ENCODE results near the gene POLN.

Gene POLN

DNA sequence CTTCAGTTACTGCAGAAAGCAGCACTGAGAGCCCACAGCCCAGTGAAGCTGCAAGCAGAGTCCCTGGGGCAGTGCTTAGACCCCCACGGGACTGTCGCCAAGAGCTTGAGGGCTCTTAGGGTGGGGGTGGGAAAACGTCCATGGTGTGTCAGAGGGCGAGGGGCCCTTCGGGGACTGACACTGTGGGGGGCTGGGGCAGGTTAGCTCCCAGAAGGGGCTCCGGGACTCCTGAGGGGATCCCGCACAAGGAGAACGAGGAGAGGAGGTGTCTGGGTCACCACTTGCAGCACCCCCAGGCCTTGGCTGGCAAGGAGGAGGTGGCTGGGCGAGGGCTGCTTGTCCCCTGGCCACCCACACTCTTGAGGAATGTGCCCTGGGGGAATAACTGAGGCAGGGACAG is 162.0 kb downstream of the POLN start:
- DNase-seq: no peak

DNA sequence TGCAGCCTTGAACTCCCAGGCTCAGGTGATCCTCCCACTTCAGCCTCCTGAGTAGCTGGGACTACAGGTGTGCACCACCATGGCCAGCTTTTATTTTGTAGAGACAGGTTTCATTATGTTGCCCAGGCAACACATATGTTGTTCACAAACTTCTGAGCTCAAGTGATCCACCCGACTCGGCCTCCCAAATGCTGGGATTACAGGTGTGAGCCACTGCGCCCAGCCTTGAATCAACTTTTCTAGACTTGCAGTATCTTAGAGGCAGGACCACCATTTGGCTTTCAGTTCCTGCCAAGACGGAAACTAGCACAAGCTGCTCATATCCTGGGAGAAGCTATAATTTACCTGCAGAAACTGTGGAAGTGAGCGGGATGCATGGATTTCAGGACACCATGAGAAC is 162.9 kb downstream of the POLN start:
- no peak for DNase-seq

DNA sequence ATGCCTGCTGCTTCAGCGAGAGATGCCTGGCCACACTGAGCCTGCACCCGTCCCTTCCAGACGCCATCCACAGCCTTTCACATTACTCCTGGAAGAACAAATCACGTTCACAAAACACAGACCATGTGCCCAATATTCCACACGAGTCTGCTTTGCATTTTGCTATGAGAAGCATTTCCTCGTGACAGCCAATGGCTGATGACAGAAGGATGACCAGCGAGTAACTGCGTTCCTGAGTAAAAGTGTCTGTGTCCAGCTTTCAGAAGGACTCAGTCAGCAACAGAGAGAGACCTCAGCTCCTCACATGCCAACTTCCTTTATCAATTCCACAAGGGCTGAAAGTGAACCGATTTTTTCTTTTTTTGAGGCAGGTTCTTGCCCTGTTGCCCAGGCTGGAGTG is 163.3 kb downstream of the POLN start:
- no peak for DNase-seq

DNA sequence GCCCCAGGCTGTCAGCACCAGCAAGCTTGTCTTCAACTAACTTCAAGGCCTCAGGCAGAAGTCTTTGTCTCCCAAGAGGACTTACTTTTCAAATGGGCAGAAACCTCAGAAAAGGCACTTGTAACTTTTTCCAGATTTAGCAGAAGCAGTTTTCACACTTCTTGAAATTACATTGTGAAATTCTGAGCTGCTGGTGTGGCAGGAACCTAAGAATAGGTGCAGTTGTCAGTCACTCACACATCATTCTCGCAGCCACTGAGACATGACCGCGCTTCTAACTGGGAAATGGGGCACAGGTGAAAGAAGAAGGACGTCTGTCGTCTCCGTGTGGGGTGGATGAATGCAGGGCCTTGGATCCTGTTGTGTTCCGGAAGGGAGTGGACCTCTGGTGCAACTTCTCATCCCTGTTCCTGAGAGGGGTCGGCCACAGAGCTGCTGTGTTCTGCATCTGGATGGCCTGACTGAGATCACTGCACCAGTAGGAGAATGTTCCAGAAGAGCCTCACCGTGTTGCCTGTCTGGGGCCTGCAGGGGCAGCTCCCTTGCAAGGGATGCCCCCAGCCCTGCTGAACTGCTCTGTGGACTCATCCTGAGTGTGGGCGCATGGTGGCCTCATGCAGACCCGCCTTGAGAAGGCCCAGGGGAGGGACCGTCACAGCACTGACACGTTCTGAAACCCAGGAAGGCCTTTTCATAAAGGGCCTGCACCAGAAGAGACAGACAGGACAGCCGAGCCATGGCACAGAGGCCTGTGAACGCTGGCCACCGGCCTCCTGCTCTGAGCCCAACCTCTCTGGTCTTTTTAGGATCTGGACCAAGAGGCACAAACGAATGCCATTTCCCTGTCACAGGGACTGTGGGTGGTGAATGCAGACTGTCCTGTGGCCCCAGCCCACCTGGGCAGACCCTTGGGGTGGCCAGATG is 164.1 kb downstream of the POLN start:
- no peak for DNase-seq

DNA sequence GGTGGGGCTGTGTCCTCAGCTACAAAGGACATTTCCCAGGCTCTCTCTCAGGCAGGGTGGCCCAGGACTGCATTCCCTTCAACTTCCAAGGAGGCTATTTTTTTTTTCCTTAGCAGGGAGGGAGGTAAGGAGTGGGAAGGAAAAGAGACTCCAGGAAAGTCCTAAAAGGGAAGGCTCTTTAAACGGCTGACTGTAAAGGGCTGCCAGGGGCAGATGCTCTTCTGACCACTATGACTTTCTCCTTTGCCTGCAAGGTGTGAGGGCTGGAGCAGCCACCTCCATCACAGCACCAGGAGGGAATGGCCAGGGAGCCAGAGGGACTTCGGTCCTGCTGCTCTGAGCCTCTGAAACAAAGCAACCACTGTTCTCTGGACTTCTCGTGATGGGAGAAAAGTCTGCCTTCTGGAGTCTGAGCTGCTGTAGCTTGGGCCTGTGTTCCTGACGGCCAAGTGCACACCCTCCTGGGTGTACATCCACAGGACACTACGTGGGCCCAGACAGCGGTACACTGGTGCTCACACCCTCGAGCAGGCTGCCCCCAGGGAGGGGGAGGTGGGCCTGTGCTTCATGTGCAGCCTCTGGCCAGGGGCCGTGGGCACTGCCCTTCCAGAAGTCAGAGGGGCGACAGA is 164.9 kb downstream of the POLN start:
- DNase-seq: no peak

DNA sequence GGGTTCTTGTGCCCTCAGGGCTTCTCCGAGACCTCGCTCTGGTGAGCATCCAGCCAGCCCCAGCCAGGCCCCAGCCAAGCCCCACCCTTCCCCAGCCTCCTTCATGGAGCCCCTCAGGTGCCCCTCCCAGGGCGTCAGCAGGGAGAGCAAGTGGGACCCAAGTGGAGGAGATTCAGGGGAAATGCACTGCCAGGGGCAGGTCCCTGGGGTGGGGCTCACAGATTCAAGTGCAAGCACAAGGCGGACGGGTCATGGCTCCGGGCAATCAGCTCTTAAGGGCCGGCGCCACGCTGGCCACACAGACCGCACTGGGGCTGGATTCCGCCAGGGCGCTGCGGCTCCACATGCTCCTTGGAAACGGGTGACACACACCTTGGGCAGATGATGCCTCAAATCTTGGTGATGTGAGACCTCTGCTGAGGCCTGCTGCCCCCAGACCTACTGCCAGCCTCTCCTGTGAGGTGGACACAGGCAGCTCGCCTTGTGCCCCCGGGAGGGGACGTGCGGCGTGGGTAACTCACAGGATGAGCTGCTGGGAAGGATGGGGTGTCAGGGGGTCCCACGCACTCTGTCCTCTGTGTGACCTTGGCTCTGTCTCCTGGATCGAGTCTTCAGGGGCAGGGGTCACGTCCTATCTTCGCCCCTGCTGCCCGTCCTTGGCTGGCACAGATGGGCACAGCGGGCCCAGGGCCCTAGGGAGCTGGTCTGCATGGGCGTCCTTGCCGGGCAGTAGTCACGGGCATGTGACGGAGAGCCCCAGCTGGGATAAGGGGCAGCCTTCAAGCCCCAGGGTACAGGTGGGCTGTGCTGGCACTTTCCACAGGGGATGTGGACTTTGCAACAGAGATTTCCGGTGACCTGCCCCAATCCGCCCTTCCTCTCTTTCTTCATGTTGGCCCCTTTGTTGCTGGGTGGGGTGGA is 165.7 kb downstream of the POLN start:
- DNase-seq: no peak

DNA sequence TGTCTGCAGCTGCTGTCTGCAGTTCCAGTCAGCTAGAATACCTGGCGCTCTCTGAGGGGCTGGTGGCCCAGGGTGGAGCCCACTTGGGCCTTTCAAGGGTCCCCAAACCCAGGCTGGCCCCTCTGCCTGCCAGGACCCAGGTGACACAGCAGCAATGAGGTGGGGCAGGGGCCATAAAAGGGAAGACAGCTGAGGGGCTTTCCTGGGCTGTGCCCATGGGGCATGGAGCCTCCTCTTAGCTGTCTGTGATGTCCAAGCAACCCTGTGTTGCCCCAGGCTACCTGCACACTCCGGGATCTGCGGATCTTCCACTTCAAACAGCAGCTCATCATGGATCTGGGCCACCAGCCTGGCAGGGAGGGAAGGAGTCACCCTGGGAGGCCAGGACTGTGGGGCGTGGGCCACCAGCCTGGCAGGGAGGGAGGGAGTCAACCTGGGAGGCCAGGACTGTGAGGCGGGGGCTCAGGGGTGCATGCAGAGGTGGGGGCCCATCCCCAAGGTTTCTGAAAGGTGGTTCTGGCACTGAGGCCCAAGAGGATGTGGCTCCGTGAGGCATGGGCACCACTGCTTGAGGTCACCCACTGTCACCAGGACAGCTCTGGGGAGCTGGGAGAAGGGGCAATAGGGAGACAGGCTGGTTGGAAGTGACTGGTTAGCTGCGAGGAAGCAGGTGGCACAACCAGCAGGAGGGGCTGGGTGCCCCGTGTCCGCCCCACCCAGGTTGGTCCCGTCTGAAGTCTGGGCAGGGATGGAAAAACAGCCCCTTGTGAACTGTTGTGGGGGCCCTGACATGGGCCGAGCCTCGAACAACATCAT is 166.5 kb downstream of the POLN start:
- no peak for DNase-seq

DNA sequence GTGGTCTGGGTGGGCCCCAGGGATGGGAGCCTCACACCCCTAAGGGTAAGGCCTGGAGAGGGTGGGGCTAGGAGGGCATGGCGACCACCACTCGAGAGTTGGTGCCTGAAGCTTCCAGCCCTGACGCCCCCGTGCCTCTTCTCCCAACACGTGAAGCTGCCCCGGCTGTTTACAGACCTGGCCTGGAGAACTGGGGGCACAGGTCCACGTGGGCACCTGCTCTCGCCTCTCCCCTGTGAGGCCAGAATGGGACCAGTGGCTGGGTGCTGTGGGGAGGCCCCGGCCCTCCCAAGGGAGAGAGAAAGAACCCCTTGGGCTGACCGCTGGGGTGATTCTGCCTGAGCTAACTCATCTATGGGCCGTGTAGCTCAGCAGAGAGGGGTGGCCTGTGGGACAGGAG is 167.3 kb downstream of the POLN start:
- no peak for DNase-seq

DNA sequence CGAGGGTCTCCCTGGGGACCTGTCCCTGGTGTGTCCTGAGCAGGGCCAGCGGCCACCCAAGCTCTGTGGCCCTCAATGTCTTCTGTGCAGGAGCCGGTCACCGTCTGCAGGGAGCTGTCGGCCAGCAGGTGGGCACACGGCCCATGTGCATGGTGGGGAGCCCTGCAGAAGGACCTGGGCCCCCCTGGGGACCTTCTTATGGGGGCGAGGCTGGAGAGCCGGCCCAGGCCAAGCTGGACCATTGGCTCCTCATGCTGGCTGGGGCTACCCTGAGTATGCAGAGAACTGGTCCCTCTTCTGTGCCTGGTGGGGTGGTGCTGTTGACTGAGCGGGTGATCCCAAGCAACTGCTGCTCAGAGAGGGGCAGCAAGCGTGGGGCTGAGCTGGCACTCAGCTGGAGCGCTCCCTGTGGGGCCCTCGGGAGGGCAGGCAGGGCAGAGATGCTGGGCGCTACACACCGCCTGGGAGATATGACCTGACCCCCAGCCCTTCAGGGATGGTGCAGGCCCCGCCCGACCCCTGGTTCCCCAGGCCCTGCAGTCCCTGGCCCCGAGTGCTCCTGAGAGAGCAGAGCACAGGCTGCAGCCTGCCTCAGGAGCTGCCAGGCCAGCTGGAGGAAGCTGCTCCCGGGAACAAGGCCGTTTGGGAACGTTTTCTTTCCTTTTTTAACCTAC is 168.0 kb downstream of the POLN start:
- DNase-seq: no peak

DNA sequence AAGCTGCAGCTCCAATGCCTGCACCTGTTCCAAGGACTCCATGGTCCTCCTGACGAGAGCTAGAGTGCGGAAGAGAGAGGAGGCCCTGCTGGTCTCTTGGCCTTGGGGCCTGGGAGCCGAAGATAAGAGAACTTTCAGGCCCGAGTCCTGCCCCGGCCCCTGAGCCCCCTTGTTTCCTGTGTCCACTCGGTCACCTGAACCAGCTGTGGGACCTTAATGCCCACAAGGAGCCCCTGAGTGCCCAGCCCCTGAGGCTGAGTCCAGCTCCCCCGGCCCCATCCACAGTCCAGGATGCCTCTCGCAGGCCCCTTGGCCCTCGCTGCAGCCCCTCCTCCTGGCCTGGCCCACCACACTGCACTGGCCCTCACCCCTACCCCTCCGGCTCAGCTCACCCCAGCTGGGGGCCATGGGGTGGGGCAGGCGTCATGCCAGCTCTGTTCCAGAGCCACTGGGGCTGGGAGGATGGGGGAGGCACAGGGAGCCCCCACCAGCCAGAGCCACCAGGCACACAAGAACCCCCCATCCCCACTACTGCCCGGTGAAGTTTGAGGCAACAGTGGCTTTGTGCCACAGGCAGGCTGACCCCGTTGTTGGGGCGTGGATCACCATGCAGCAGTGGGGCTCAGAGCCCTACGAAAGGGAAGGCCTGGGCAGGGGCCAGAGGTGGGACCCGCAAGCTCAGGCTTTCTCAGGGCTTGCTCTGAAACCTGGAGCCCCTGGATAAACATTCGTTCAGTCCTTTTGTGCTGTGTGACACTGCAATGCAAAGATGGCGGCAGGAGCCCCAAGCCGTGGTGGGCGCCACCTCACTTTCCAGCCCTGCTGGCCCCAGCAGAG is 168.7 kb downstream of the POLN start:
- no peak for DNase-seq

DNA sequence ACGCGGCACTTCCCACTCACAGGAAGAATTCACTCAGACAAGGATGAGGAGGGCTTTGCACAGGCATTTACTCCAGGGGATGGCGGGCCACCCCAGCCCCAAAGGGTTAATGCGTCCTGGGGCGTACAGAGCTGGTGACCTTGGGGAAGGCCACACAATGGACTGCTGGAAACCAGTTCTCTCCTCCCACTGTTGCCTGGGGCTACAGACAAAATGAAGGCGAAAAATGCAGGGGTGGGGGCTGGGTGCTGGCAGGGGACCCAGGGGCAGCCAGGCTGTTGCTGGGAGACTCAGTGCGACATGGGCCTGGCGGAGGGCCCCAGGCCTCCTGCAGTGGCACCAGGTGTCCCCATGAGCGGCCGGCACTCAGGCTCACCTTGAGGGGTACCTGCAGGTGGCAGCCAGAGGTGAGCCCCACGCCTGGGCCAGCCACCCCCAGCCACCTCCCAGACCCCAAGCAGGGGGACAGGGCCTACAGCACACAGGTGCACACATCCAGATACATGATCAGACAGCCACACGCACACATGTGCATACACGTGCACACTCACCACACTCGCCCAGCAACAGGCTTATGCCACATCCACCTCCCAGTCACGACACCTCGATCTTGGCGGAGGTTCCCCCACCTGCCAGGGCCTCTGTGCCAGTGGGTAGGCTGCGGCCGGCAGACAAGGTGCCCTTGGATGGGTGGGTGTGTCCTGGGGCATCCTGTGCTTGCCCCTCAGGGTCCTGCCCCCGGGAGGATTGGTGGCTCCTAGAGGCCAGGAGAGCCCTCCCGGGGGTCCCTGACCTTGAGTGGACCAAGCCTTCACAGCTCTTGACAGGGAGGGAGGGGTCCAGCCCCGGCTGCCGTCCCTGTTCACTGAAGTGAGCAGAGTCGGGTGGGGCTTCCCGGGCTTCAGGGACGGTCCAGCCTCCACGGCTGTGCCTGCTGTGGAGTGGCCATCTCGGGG is 169.7 kb downstream of the POLN start:
- DNase-seq: no peak

DNA sequence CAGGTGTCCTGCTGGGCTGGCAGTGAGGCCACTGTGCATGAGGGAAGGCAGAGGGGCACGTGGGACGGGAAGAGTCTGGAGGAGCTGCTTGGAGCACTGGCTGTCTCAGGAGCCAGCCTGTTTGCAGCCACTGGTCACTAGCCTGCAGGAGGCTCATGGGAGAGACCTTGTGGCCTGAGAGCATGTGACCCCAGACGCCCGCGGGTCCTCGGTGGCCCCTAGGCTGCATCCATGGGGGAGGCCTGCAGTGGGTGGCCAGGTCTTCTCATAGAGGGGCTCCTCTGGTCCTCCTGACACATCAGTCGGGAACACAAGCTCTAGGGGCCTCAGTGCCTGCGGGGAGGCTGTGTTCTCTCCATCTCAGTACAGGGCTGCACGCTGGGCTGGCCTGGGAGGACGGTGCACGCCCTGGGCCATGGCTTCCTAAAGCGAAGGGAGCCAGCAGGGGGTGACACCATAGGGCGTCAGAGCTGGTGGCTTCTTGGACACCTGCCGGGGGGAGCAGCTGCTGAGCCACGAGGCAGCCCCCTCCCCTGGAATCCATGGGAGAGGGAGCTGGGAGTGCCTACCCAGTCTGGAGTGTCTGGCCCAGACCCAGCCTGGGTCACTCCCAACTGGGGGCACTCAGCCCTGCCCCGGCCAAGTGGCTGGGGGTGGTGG is 170.5 kb downstream of the POLN start:
- DNase-seq: no peak

DNA sequence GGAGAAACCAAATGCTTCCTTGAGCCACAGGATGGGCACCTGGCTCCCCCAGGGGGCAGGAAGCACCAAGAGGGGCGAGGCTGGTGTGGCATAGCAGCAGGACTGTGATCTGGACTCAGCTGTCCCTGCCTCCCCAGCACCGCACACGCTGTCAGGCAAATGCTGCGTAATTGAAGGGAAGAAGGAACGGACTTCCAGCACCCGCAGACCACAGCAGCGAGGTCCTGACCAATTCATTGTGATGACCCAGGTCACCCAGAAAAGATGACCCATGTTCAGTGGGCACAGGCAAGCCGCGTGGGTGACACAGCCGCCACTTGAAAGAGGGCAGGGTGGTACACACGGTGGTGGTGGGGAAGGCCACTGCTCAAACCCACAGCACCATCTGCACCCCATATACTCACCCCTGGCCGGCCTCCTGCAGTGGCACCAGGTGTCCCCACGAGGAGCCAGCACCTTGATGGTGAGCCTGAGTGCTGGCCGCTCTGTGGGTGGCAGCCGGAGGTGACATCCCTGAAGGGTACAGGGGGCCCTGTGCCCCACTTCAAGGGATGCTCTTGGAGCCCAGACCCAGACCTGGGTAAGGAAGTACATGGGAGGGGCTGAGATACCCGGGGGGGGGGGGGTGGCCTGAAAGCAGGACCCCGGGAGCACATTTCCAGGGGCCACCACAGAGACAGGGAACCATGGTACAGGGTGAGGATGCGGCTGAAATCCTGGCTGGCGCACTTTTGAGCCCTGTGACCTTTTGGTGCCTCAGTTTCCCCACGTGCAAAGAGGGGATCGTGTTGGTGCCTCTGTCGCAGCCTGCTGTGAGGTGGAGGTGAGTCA is 171.3 kb downstream of the POLN start:
- no peak for DNase-seq

DNA sequence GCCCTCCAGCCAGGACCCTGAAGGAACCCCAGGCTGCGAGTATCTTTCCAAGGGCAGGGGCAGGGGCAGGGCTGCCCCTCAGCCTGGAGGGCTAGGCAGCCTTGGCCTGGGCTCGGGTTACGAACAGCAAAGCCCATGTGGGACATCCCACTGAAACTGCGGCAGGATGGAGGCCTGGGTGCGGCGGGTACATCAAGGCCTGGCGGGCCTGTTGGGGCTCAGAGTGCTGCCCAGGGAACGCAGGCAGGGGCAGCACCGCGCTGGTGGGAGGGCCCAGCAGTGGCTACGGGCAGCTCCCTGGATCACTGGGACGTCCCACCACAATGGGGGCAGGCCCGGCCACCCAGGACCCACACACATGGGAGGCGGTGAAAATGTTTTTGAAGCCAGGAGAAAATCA is 171.9 kb downstream of the POLN start:
- no peak for DNase-seq

DNA sequence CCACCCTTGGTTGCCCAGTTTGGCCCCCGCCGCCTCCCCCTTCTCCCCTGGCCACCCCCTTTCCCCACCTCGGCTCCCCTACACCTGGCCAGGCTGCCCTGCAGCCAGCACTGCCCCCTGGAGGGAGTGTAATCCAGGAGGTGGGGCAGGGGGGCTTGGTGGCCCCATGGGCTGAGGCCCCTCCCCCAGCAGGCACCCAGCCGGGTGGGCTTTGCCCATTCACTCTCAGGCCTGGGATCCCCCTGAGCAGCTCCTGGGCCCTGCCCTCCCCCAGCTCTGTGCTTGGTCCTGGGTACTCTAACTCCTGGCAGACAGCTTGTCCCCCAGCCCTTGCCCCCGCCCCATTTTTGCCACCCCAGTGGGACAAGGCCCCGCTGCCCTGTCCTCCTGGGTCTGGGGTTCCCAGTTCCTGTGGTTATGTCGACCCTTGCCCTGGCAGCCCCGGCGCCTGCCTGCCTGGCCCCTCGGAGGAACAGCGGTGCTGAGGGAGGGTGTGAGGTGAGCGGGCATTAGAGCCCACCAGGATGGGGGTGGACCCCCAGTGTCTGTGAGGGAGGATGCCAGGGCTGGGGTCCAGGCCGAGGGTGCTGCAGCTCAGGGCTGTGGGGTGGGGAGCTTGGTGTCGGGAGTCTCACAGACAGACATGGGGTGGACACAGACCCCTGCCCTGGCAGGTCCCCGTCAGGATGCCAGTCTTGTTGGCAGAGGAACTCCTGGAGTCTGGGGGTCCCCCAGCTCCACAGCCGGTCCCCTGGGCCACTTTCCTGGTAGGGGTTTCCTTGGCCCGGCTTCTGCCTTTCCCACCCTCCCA is 172.6 kb downstream of the POLN start:
- DNase-seq: no peak

DNA sequence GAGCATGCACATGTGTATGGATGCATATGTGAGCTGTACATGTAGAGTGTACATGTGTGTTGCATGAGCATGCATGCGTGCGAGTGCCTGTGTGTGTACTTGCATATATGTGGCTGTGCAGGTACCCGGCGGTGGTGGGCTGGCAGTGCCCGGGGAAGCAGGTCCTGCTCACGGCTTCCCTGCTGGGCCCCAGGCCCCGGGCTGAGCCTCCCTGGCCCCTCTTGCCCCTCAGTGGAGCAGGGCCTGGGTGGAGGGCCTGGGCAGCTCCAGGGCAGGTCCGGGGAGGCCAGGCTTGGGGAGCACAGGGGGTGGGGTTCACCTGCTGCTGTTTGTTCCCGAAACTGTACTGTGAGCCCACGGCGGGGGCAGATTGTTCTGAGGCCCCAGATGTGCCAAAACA is 173.4 kb downstream of the POLN start:
- DNase-seq: no peak

DNA sequence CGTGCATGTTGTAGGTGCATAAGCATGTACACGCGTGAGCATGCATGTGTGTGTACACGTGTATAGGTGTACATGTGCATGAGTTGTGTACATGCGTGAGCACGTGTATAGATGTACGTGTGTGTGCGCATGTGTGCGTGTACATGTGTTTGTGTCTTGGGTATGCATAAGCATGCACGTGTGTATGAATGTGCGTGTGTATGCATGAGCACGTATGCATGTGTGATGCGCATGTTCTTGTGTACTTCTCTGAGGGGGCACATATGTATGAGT is 173.8 kb downstream of the POLN start:
- no peak for DNase-seq
